Heart right ventricle (tissue), 16 donors: ENCODE measurements around the gene OR5AC2. TPM values are rescaled to one million over a fixed set of nuclear protein-coding genes. Genes with fewer than 3 reads are reported as not detected.

Source experiments
- ATAC-seq, 8 donors: fragments of 200-7000 bp; cut with Tn5 transposase; one replicate each; pipeline ENCODE4 v1.9.1; 2020; ENCODE audit warnings: mild to moderate bottlenecking in 8 of 8, moderate library complexity in 8 of 8, moderate number of reproducible peaks in 1 of 8
- DNase-seq, 2 donors: peaks; one replicate each; pipeline ENCODE4 v3.0.0-alpha.2; 2020
- H3K27ac ChIP-seq, 10 donors: fragments of 200-600 bp; sonication (generic) in 2 of 10; one replicate each; pipeline versions ENCODE4 v1.5.0 to v1.8.0; 2020 to 2022; ENCODE audit warnings: mild to moderate bottlenecking in 3 of 10
- H3K27me3 ChIP-seq, 7 donors: fragments of 200-600 bp; one replicate each; pipeline ENCODE4 v1.8.0; 2021 to 2022; ENCODE audit warnings: mild to moderate bottlenecking in 2 of 7
- H3K36me3 ChIP-seq, 9 donors: fragments of 200-600 bp; sonication (generic) in 1 of 9; one replicate each; pipeline versions ENCODE4 v1.5.0 to v1.8.0; 2020 to 2022; ENCODE audit warnings: mild to moderate bottlenecking in 2 of 9
- H3K4me1 ChIP-seq, 9 donors: fragments of 200-600 bp; sonication (generic) in 1 of 9; one replicate each; pipeline versions ENCODE4 v1.5.0 to v1.8.0; 2020 to 2022; ENCODE audit warnings: mild to moderate bottlenecking in 4 of 9
- H3K4me3 ChIP-seq, 10 donors: fragments of 200-600 bp; sonication (generic) in 2 of 10; one replicate each; pipeline versions ENCODE4 v1.5.0 to v1.8.0; 2020 to 2022; ENCODE audit warnings: mild to moderate bottlenecking in 7 of 10, moderate library complexity in 2 of 10
- H3K9me3 ChIP-seq, 11 donors: fragments of 200-600 bp in 10 of 11; sonication (generic) in 2 of 11; one replicate each; pipeline versions ENCODE4 v1.5.0 to v1.8.0; 2013 to 2022; ENCODE audit warnings: mild to moderate bottlenecking in 2 of 11, control low read depth in 1 of 11, moderate library complexity in 1 of 11
- CTCF ChIP-seq, 9 donors: fragments of 200-600 bp; sonication (generic) in 2 of 9; IDR thresholded peaks; one replicate each; pipeline versions ENCODE4 v1.5.0 to v1.8.0; 2021 to 2022; ENCODE audit warnings: antibody characterized with exemption in 9 of 9, mild to moderate bottlenecking in 5 of 9, moderate library complexity in 1 of 9
- WGBS, 2 donors: extraction: QIAGEN DNeasy Blood & Tissue Kit; methylation state at CpG; one replicate each; pipeline ENCODE4 v1.1.7; 2013; ENCODE audit warnings: inconsistent platforms in 1 of 2; 5-methylcytosine and 5-hydroxymethylcytosine counted together
- intact Hi-C, 10 donors: fragments of 100-400 bp; cut with DNase I; formaldehyde crosslinking; loops; one replicate each; pipeline versions ENCODE4 v1.11.1 to v1.14.2; 2022
- polyA plus RNA-seq, 2 donors: library from polyadenylated mRNA; stranded (reverse); fragments of 200-250 nt; gene quantifications; one replicate each; pipeline ENCODE4 v1.2.3, GENCODE V29; 2013
- total RNA-seq, 10 donors: library from RNA; stranded (reverse); fragmentation: NEBNext Ultra II Directional in 3 of 10; extraction: Animal tissue kit (Norgen Biotek cat#: 25700) in 3 of 10; gene quantifications; one replicate each; pipeline versions ENCODE4 v1.2.1 to v1.2.4, GENCODE V29; 2021 to 2023
- donor health status: Arrhythmogenic right ventricular cardiomyopathy.
- donor health status: ischemic (EF 13 %, LVEDD 7.1; RV severe dilation, severe dysfunction).
- donor health status: healthy with polysubstance abuse.
- donor health status: DM: no; HTN: yes; CAD: no.
- donor health status: DM: no; HTN: no; CAD: no.
- donor health status: ischemic (EF 25% LVEDD 6.9; RV normal size, moderate dysfunction).
- donor health status: ischemic (EF 25% LVEDD 5.7; RV mildly dilated, moderate dysfunction).
- donor health status: healthy.
- donor health status: DM: yes; HTN: yes; CAD: no.
- donor health status: Ischemic cardiomyopathy.
- donor health status: ischemic (EF 35%, LVEDD 5.7; RV mildly dilated, moderate dysfunction).
- donor health status: nonischemic (EF 11% LVEDD 7.7; RV severe dilation, severe dysfunction).
- donor health status: DM: yes; HTN: yes; CAD: no.
- donor health status: PGD.
- donor health status: ischemic (EF 29% LVEDD 5.4; RV normal size, mild dysfunction).
- donor health status: nonischemic (EF 23%, LVEDD 6.1; RV moderate dilation, normal function).

The OR5AC2 gene
- total and polyA plus RNA-seq, 12 donors: not detected

GRCh38 chr3:98073486-98073885 lies 13.5 kb upstream of the OR5AC2 start:
- Histone ChIP-seq H3K4me1 (no peaks in the 10 kb centered on the region), H3K36me3 (no peaks in the 10 kb centered on the region), H3K27ac (no peak overlapping the region), H3K4me3 (no peak overlapping the region), H3K27me3 (peaks cover 0 to 5% (median 0%) of the 10 kb centered on the region in 7 donors), H3K9me3 (no peaks in the 10 kb centered on the region)
- intact Hi-C loops: no loop called here
- no peak for DNase-seq
- 29 to 36% methylated on average over 1 of the region's 1 CpG for WGBS, 2 donors
- no peak for ATAC-seq
- TF ChIP-seq CTCF (IDR thresholded peaks at IDR 0.05): no peak

GRCh38 chr3:98095882-98096281 lies 8.9 kb downstream of the OR5AC2 start:
- WGBS, 2 donors: 71 to 72% methylated on average over 5 of the region's 5 CpGs
- Histone ChIP-seq H3K27ac (no peak overlapping the region), H3K4me3 (no peak overlapping the region), H3K9me3 (peaks cover 0 to 21% (median 0%) of the 10 kb centered on the region in 11 donors), H3K36me3 (no peaks in the 10 kb centered on the region), H3K27me3 (no peaks in the 10 kb centered on the region), H3K4me1 (no peaks in the 10 kb centered on the region)
- DNase-seq: no peak
- no peak for ATAC-seq
- intact Hi-C loops: no loop called here
- TF ChIP-seq CTCF (IDR thresholded peaks at IDR 0.05): no peak

DNA sequence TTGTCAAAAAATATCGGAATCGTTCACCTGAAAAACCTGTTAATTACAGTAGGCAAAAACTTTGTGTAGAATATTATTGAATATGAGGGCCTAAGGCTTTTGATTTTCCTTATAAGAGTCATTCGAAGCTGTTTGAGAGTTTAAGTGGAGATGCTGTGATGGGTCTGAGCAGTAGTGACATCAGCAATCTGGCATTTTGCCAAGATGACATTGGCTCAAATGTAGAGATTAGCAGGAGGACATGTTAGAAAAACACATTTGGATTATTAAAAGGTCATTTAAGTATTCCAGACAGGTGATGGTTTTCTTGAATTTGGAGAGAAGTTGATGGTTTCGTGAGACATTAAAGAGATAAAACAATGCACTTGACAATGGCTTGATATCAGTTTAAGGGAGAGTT lies 12.9 kb downstream of the OR5AC2 start:
- H3K4me1 ChIP-seq: no peaks in the 10 kb centered on the region
- no peaks in the 10 kb centered on the region for H3K9me3 ChIP-seq
- H3K4me3 ChIP-seq: no peak overlapping the region
- H3K27ac ChIP-seq: no peak overlapping the region
- no peak for DNase-seq
- no peaks in the 10 kb centered on the region for H3K36me3 ChIP-seq
- 79% methylated on average over 4 of the region's 4 CpGs for WGBS, 2 donors
- no peak for ATAC-seq
- TF ChIP-seq CTCF (IDR thresholded peaks at IDR 0.05): no peak
- intact Hi-C loops: no loop called here
- H3K27me3 ChIP-seq: no peaks in the 10 kb centered on the region

- no peak for DNase-seq
- WGBS, 2 donors: 36 to 47% methylated on average over 1 of the region's 1 CpG
- no peaks in the 10 kb centered on the region for H3K4me1 ChIP-seq
- intact Hi-C loops: no loop called here
- no peak for TF ChIP-seq CTCF (IDR thresholded peaks at IDR 0.05)
- H3K27me3 ChIP-seq: no peaks in the 10 kb centered on the region
- peaks cover 0 to 44% (median 5%) of the 10 kb centered on the region in 11 donors for H3K9me3 ChIP-seq
- H3K4me3 ChIP-seq: no peak overlapping the region
- H3K27ac ChIP-seq: no peak overlapping the region
- ATAC-seq: no peak
- no peaks in the 10 kb centered on the region for H3K36me3 ChIP-seq
Observed at GRCh38 chr3:98108162-98108561, 21.2 kb downstream of the OR5AC2 start.
